IMR-90 (cell line): ENCODE measurements around the gene PSEN2. TPM values are rescaled to one million over a fixed set of nuclear protein-coding genes. Genes with fewer than 3 reads are reported as not detected.

Experiments used
- ATAC-seq: fragments of 200-7000 bp; cut with Tn5 transposase; 2 replicates; pipeline ENCODE4 v1.9.1; 2020; ENCODE audit warnings: low read depth, mild to moderate bottlenecking, moderate library complexity
- BruUV-seq: library from RNA; stranded (reverse); fragments of 400-500 nt; replicated peaks from 2 replicates; lab custom pipeline; 2021; lab: Mats Ljungman, UMichigan
- CTCF ChIA-PET: fragments of 300-600 bp; formaldehyde crosslinking; extraction: SDS; loops from one replicate; lab custom pipeline; 2021; ENCODE audit warnings: antibody characterized with exemption; lab: Yijun Ruan, JAX
- POLR2A ChIA-PET: fragments of 300-600 bp; sonication (Branson Sonifier 250); formaldehyde crosslinking; loops from one replicate; lab custom pipeline; 2022; ENCODE audit warnings: antibody characterized with exemption; ENCODE audit not compliant: unreplicated experiment; lab: Charles Lee
- DNase-seq: peaks from one replicate; pipeline ENCODE4 v3.0.0; 2013
- H2AFZ ChIP-seq: replicated peaks from 2 replicates; pipeline ENCODE3; 2013; ENCODE audit warnings: low read length, mild to moderate bottlenecking; ENCODE audit not compliant: poor library complexity
- H2AK5ac ChIP-seq: 2 replicates; pipeline ENCODE4 v1.6.1; 2013; ENCODE audit warnings: low read depth, low read length, inconsistent platforms
- H2AK9ac ChIP-seq: replicated peaks from 2 replicates; pipeline ENCODE3; 2013; ENCODE audit warnings: mild to moderate bottlenecking, low read depth, low read length, moderate library complexity; ENCODE audit not compliant: poor library complexity
- H2BK120ac ChIP-seq: 2 replicates; pipeline ENCODE4 v1.6.1; 2013; ENCODE audit warnings: low read depth, low read length, inconsistent platforms
- H2BK15ac ChIP-seq: 3 replicates; pipeline ENCODE4 v1.6.1; 2013; ENCODE audit warnings: low read depth, low read length, inconsistent platforms
- H2BK20ac ChIP-seq: 2 replicates; pipeline ENCODE4 v1.6.1; 2013; ENCODE audit warnings: low read depth, mild to moderate bottlenecking, inconsistent platforms, low read length, moderate library complexity
- H2BK5ac ChIP-seq: 2 replicates; pipeline ENCODE4 v1.6.1; 2013; ENCODE audit warnings: mild to moderate bottlenecking, low read depth, low read length, inconsistent platforms; ENCODE audit not compliant: poor library complexity, severe bottlenecking
- H3K14ac ChIP-seq: replicated peaks from 2 replicates; pipeline ENCODE4 v1.6.1; 2013; ENCODE audit warnings: low read depth, low read length, inconsistent platforms
- H3K18ac ChIP-seq: 2 replicates; pipeline ENCODE4 v1.6.1; 2013; ENCODE audit warnings: low read depth, low read length, control low read depth
- H3K23ac ChIP-seq: 2 replicates; pipeline ENCODE4 v1.6.1; 2013; ENCODE audit warnings: low read depth, low read length, inconsistent platforms
- H3K27ac ChIP-seq: 2 replicates; pipeline ENCODE4 v1.5.1; 2013; ENCODE audit warnings: mild to moderate bottlenecking, control low read depth, low read length; ENCODE audit not compliant: insufficient read depth
- H3K27me3 ChIP-seq: 2 replicates; pipeline ENCODE4 v1.6.1; 2013; ENCODE audit warnings: low read length; ENCODE audit not compliant: control insufficient read depth, insufficient read depth
- H3K36me3 ChIP-seq: 2 replicates; pipeline ENCODE4 v1.6.1; 2013; ENCODE audit warnings: low read length, mixed read lengths; ENCODE audit not compliant: control insufficient read depth, insufficient read depth
- H3K4ac ChIP-seq: 2 replicates; pipeline ENCODE4 v1.6.1; 2013; ENCODE audit warnings: low read depth, low read length, inconsistent platforms
- H3K4me1 ChIP-seq: 2 replicates; pipeline ENCODE4 v1.6.1; 2013; ENCODE audit warnings: low read length, mixed read lengths; ENCODE audit not compliant: control insufficient read depth, insufficient read depth
- H3K4me2 ChIP-seq: 2 replicates; pipeline ENCODE4 v1.6.1; 2013; ENCODE audit warnings: low read depth, mild to moderate bottlenecking, control low read depth, low read length, moderate library complexity
- H3K4me3 ChIP-seq: 2 replicates; pipeline ENCODE4 v1.5.1; 2013; ENCODE audit warnings: low read depth, mild to moderate bottlenecking, control low read depth, low read length, moderate library complexity; ENCODE audit not compliant: insufficient read depth
- H3K56ac ChIP-seq: 2 replicates; pipeline ENCODE4 v1.6.1; 2013; ENCODE audit warnings: low read length, inconsistent platforms; ENCODE audit not compliant: insufficient read depth; ENCODE audit errors: extremely low read depth
- H3K79me1 ChIP-seq, 2 experiments: 2 replicates each; pipeline ENCODE4 v1.6.1; 2013; ENCODE audit warnings: low read length in 2 of 2, inconsistent platforms in 1 of 2, low read depth in 1 of 2
- H3K9ac ChIP-seq: 2 replicates; pipeline ENCODE4 v1.6.1; 2013; ENCODE audit warnings: low read depth, low read length, control low read depth
- H3K9me1 ChIP-seq: 2 replicates; pipeline ENCODE4 v1.6.1; 2013; ENCODE audit warnings: low read length, inconsistent platforms; ENCODE audit not compliant: insufficient read depth
- H3K9me3 ChIP-seq: 2 replicates; pipeline ENCODE4 v1.6.1; 2013; ENCODE audit warnings: low read length; ENCODE audit not compliant: control insufficient read depth, insufficient read depth
- H4K20me1 ChIP-seq: 2 replicates; pipeline ENCODE4 v1.6.1; 2013; ENCODE audit warnings: low read length, inconsistent platforms; ENCODE audit not compliant: insufficient read depth
- H4K5ac ChIP-seq: 2 replicates; pipeline ENCODE4 v1.6.1; 2013; ENCODE audit warnings: mild to moderate bottlenecking, low read depth, low read length, control low read depth
- H4K8ac ChIP-seq, 2 experiments: 2 replicates each; pipeline ENCODE4 v1.6.1; 2013; ENCODE audit warnings: low read depth in 2 of 2, low read length in 2 of 2, control low read depth in 1 of 2, inconsistent platforms in 1 of 2
- H4K91ac ChIP-seq: 2 replicates; pipeline ENCODE4 v1.6.1; 2013; ENCODE audit warnings: low read depth, low read length, inconsistent platforms; ENCODE audit not compliant: insufficient read depth
- CTCF ChIP-seq: conservative IDR thresholded peaks from 2 replicates; pipeline ENCODE4 v1.5.1; 2012; ENCODE audit warnings: mild to moderate bottlenecking, low read depth, low read length, improper control_type of control experiment
- NFE2L2 ChIP-seq: fragments of 150-350 bp; IDR thresholded peaks from 2 replicates; pipeline ENCODE4 v1.6.1; 2016; ENCODE audit warnings: low read depth, mild to moderate bottlenecking, low read length
- RAD21 ChIP-seq: IDR thresholded peaks from 2 replicates; pipeline ENCODE4 v1.6.1; 2012; ENCODE audit warnings: low read length, improper control_type of control experiment
- SMC3 ChIP-seq: fragments of 150-350 bp; IDR thresholded peaks from 2 replicates; pipeline ENCODE4 v1.6.1; 2016; ENCODE audit warnings: low read depth, mild to moderate bottlenecking, antibody characterized with exemption, low read length, moderate library complexity
- WGBS, 2 experiments: methylation state at CpG; one replicate each; pipeline versions ENCODE4 v1.1.5 to v1.1.7; 2013; ENCODE audit warnings: missing lambda C conversion rate in 2 of 2; ENCODE audit not compliant: insufficient read length in 1 of 2; ENCODE audit errors: extremely low coverage in 2 of 2; 5-methylcytosine and 5-hydroxymethylcytosine counted together
- dilution Hi-C: fragments of 300-500 bp; cut with HindIII; formaldehyde crosslinking; loops from one replicate; pipeline ENCODE4 v1.14.3; 2018; ENCODE audit warnings: low sequenced_read_pairs; ENCODE audit not compliant: unreplicated experiment
- in situ Hi-C: fragments of 300-500 bp; cut with MboI; formaldehyde crosslinking; loops from 3 replicates; pipeline ENCODE4 v1.14.3; 2019; ENCODE audit warnings: low sequenced_read_pairs, inconsistent platforms, mixed read lengths
- intact Hi-C: fragments of 100-400 bp; cut with micrococcal nuclease; formaldehyde crosslinking; loops from 2 replicates; pipeline ENCODE4 v1.10.0; 2022
- polyA plus RNA-seq, 3 experiments: library from polyadenylated mRNA; depleted of rRNA; stranded (reverse); fragments of >200 nt; gene quantifications; 2 replicates each; pipeline ENCODE4 v1.2.3, GENCODE V29; 2012; ENCODE audit warnings: low replicate concordance in 1 of 3
- total RNA-seq: library from RNA; depleted of rRNA; stranded (reverse); fragments of >200 nt; gene quantifications from 2 replicates; pipeline ENCODE4 v1.2.3, GENCODE V29; 2012

The PSEN2 gene
- total and polyA plus RNA-seq, 2 of the 4 experiments (the other 2 are of a cell fraction), result 15.0 to 24.4 TPM

DNA sequence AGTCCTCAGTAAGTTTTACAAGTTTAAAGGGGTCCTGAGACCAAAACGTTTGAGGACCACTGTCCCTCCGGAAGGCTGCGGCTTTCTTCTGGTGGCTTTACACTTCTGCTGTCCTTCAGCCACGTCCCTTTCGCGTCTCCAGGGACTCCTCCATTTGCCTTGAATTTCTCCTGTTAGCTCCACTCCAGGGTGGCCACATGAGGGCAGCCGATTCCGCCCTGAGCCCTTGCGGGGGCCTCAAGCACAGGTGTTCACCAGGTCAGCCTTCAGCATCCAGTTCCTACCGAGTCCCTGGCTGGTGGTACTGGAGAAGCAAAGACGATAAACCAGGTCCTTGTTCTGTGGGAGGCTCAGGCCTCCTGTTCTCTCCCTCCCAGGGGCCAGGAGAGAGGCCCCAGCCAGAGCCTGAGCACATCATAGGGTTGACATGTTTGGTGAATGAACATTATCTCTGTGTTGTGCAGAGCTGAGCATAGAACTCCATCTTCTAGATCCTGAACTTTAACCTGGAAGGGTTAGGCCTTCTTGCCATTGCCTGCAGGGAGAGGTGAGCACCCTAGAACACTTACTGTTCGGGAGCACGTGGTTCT, 42.3 kb downstream of the PSEN2 start:
- Histone ChIP-seq H4K91ac (no peak overlapping the region), H2BK5ac (no peak overlapping the region), H3K36me3 (no peaks in the 10 kb centered on the region), H3K27ac (no peak overlapping the region), H2BK15ac (no peak overlapping the region), H3K56ac (no peak overlapping the region), H3K9me1 (no peaks in the 10 kb centered on the region), H3K4me2 (no peak overlapping the region), H3K4me1 (no peaks in the 10 kb centered on the region), H3K27me3 (no peaks in the 10 kb centered on the region), H3K9me3 (no peaks in the 10 kb centered on the region), H3K79me1 (no peaks in the 10 kb centered on the region), H4K8ac (no peak overlapping the region), H4K5ac (no peak overlapping the region), H2AK9ac (peak overlapping the region; percentile 44), H3K14ac (no peak overlapping the region), H3K4ac (no peak overlapping the region), H3K18ac (no peak overlapping the region), H3K9ac (no peak overlapping the region; the same call in 1 of the 2 replicates), H2AFZ (no peak overlapping the region), H2BK20ac (no peak overlapping the region), H3K23ac (no peak overlapping the region), H2BK120ac (no peak overlapping the region), H3K4me3 (no peak overlapping the region), H2AK5ac (no peak overlapping the region), H4K20me1 (no peaks in the 10 kb centered on the region)
- dilution Hi-C loops (no loop called here), in situ Hi-C loops (no loop called here), intact Hi-C loops (loop anchor here (10.0 kb wide), 1 partner anchor 402 kb away; the partner anchor contains the start of gene CDC42BPA)
- peak; percentile 39 for TF ChIP-seq CTCF
- TF ChIP-seq RAD21, result peak; percentile 49
- peak; percentile 18; the same call in 1 of the 2 replicates for TF ChIP-seq SMC3
- no peak for TF ChIP-seq NFE2L2
- ChIA-PET POLR2A (no interaction called here), CTCF (interaction anchor here (0.6 to 1.1 kb wide), 2 partner anchors 9 to 437 kb away, joined by 4 read pairs; no protein-coding TSS in a partner anchor)
- WGBS, 2 experiments, result 51% methylated on average over 7 of the region's 13 CpGs; no CpG with 5 or more reads in 1 of the 2 experiments
- ATAC-seq (peak; percentile 59), DNase-seq (peak; percentile 6)
- no TSS peak for BruUV-seq
